ENCODE data around the gene NLRC5.
A peak's percentile ranks its signal among the peaks of the same experiment; 100 is the strongest.
"Not testable (repeated sequence)": the region's sequence is repeated elsewhere in the genome, so short reads cannot be mapped to it uniquely, and the experiment has no call there.

Gene NLRC5

DNA sequence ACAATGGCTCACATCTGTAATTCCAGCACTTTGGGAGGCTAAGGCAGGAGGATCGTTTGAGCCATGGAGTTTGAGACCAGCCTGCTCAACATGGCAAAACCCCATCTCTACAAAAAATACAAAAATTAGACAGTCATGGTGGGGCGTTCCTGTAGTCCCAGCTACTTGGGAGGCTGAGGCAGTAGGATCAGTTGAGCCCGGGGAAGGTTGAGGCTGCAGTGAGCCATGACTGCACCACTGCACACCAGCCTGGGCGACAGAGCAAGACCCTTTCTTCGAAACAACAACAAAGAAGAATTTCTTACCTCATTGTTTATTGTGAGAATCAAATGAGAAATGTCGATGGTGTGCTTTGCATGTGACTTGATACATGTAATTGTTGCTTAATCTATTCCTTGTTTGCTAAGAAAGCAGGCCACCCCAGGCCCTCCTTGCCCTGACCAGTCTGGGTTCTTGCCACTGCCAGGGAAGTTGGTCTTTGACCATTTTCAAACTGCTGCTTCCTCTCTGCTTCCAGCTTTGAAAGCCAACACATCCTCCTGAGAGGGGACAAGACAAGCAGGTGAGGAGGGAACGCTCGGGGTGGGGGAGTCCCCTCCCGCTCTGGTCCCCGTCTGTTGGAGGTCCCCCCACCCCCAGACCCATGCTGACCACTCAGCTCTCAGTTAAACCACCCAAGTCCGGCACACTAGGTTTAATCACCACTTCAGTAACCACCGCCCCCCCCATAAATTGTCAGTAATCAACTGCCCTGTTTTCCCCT, 55.8 kb downstream of the NLRC5 start:
- no peak for DNase-seq (ENCODE audit: low read depth)

GRCh38 chr16:57045694-57046381, 56.5 kb downstream of the NLRC5 start:
- DNase-seq (ENCODE audit: low read depth): peak; percentile 43

DNA sequence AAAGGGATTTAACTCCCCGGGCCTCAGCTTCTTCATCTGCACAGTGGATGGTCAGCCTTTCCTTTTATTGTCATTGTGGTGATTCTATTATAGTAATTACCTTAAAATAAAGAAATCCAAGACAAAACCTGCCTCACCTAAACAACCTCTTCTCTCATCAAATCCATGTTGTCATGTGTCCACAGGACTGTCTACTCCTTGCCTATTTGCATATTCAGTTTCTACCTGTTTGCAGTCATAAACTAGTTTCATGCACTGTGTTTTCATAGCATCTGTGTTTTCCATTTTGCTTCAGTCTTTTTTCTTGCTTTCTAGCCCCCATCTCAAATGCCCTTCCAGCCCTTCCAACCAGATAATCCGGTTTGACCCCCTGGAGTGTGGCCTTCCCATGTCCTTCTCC, 58.7 kb downstream of the NLRC5 start:
- DNase-seq (ENCODE audit: low read depth): no peak

DNA sequence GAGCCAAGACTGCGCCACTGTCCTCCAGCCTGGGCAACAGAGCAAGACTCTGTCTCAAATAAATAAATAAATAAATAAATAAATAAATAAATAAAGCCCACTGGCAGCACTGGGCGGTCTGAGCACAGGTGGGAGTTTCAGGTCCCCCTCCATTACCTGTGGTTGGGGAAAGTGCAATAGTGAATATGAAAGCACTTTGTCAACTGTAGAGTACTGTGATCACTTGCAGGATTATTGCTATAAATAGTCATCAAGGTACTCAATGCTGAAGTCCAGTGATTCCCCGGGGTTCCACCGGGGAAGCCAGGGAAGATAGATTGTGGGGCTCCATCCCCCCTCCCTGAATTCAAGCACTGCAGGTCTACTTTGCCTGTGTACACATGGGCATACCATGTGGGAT, 60.3 kb downstream of the NLRC5 start:
- no peak for DNase-seq (ENCODE audit: low read depth)

DNA sequence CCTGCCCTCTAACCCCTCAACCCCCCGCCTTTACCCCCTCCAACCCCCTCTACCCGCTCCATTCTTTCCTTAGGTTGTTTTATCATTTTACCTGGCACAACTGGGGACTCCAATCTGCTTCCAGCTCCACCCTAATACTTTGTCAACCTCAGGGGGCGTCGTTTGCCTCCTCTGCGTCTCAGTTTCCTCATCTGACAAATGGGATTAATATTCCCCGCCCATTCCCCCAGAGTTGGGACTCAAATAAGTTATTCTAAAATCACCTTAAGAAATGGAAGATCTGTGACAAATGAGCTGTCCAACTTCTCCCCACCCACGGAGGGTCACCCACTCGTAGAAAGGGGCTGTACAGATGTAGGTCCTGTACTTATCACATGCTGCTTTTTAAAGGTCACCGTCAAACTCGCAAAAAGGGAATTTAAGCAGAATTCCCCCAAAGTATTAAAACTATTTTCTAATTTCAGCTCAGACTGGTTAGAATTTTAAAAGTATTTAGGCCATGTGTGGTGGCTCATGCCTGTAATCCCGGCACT, 62.4 kb downstream of the NLRC5 start:
- no peak for DNase-seq (ENCODE audit: low read depth)

DNA sequence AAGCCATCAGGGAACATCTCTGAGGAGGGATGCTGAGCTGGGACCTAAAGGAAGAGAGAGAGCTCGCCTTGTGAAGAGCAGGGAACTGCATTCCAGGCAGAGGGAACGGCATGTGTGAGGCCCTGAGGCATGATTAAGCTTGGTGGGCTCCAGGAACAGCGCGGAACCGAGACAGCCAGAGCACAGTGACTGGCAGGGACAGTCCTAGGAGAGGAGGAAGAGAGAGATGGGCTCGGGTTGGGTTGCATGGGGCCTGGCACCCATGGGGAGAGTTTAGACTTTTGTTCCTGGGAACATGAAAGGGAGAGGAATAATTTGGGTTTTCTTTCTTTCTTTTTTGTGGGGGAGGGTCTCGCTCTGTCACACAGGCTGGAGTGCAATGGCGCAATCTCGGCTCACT, 63.8 kb downstream of the NLRC5 start:
- DNase-seq (ENCODE audit: low read depth): no peak

DNA sequence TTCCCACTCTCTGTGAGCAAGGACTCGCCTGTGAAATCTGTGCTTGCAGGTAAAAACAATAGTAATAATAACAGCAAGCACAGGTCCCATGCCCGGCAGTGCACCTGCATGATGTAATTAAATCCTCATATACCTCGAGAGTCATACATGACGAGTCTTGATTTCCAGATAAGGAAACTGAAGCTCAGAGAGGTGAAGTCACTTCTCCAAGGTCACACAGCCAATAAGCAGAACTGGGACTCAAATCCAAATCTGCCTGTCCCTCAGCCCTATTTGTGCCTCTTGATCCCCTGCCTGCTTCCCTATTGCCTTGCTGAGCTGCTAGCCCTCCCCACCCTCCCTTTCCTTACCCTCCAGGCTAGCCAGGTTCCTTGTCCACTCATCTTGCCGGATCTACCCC, 65.0 kb downstream of the NLRC5 start:
- no peak for DNase-seq (ENCODE audit: low read depth)

DNA sequence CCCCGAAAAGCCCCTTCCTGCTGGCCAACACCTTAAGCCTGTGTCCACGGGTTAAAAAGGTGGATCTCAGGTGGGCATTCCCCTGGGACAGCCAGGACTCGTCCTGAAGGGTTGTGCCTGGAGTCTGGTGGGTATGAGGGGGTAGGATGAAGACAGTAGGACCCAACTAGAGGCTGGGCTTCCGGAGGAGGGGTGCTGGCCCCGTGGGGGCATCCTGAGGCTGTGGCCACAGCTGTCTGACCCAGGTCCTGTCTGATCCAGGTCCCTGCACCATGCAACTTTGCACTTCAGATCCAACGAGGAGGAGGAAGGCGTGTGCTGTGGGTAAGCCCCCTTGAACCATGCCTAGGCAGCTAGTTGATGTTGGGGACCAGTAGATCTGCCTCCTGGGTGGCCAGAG, 65.4 kb downstream of the NLRC5 start:
- DNase-seq (ENCODE audit: low read depth): no peak

- no peak for DNase-seq (ENCODE audit: low read depth)
These were observed 66.3 kb downstream of the NLRC5 start for GRCh38 chr16:57055671-57056070.

- DNase-seq (ENCODE audit: low read depth): no peak
These were observed 69.0 kb downstream of the NLRC5 start for GRCh38 chr16:57058291-57058861.

DNA sequence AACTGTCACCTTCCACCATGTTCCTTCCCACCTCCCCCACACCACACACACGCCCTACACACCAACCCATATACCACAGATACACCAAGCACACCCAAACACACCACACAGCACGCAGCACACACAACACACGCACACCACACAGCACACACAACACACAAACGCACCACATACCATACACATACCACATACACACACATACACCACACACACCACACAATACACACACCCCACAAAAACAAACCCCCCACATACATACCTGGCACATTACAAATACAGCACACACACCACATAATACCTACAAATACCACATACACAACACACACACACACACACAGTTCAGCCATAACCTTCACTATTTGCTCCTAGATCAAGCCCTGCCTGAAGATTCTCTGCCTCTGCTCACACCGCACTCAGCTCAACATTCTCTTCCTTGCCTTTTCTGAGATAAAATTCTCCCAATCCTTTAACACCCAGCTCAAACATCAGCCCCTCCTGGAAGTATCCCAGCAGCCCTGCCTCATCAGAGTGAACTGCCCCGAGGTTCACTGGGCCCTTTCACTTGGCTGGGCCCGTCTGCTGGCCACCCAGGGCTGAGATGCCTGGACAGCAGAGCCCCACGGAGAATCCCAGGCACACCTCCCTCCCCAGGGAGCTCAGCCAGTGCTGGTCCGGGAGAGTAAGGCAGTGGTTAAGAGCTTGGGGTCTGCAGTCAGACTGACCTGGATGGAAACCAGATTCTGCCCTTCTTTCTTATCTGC, 71.1 kb downstream of the NLRC5 start:
- DNase-seq (ENCODE audit: low read depth): no peak

DNA sequence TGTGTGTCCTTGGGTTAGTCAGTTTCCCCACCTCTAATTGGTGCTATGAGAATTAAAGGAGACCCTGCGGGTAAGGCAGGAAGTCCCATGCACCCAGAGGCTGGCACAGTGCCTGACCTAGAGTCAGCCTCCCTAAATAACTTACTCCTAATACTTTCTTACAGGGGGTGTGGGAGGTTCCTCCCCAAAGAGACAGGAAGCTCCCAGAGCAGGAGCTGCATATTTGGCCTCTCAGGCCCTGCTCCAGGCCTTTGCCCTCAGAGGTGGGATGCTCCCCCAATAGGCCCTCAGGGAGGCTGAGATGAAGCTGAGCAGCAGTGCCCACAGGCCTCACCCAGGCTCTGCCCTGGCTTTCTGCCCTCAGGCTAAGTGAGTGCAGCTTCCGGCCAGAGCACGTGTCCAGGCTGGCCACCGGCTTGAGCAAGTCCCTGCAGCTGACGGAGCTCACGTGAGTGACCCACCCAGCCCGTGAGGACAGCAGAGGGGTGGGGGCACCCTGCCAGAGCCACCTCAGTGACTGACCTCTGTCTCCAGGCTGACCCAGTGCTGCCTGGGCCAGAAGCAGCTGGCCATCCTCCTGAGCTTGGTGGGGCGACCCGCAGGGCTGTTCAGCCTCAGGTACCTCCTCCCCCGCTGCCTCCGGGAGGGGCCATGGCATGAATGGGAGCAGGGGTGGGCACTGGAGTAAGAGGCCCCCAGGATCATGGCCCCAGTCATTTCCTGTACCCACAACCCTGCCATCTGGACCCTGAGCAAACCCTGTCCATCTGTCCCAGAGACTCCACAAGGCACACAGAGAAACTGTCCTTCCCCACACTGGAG, 71.9 kb downstream of the NLRC5 start:
- peak; percentile 44 for DNase-seq (ENCODE audit: low read depth)

DNA sequence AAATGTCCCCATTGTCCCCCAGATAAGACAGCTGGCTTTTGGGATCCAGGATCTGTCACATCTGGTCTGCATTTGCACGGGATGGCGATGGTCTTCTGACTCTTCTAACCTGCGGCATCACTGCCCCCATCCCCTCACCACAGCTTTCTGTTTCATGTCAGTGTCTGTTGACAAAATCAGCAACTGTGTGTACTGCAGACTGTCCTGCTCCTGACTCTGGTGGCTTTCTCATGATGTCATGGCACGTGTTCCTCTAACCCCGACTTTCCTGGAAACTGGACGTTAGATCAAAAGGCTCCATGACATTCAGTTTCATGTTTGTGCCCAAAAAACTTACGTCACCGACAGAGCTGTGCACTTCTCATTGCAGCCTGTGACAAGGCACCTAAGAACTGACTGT, 73.0 kb downstream of the NLRC5 start:
- DNase-seq (ENCODE audit: low read depth): no peak

- DNase-seq (ENCODE audit: low read depth): not testable (repeated sequence)
These were observed 73.8 kb downstream of the NLRC5 start for GRCh38 chr16:57063189-57063588.

GRCh38 chr16:57064995-57065394, 75.6 kb downstream of the NLRC5 start:
- no peak for DNase-seq (ENCODE audit: low read depth)

DNA sequence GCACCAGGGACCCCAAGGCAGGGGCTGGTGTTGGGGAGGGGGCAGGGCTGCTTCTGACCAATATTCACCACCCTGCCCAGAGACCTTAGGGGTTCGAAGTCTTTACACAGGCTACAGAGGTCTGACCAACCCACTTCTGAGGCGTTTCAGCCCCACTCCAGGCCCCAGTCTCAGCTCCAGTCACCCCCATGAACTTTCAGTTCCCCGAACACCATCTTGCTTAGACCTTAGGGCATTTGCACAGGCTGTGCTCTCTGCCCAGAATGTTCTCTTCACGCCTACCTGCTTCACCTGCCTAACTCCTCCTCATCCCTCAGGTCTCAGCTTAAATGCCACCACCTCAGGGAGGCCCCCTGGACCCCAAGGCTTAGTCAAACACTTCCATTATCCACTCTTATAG, 77.3 kb downstream of the NLRC5 start:
- DNase-seq (ENCODE audit: low read depth): no peak

GRCh38 chr16:57067347-57067746, 78.0 kb downstream of the NLRC5 start:
- no peak for DNase-seq (ENCODE audit: low read depth)

- DNase-seq (ENCODE audit: low read depth): no peak
These were observed 79.7 kb downstream of the NLRC5 start for GRCh38 chr16:57069053-57069452.

DNA sequence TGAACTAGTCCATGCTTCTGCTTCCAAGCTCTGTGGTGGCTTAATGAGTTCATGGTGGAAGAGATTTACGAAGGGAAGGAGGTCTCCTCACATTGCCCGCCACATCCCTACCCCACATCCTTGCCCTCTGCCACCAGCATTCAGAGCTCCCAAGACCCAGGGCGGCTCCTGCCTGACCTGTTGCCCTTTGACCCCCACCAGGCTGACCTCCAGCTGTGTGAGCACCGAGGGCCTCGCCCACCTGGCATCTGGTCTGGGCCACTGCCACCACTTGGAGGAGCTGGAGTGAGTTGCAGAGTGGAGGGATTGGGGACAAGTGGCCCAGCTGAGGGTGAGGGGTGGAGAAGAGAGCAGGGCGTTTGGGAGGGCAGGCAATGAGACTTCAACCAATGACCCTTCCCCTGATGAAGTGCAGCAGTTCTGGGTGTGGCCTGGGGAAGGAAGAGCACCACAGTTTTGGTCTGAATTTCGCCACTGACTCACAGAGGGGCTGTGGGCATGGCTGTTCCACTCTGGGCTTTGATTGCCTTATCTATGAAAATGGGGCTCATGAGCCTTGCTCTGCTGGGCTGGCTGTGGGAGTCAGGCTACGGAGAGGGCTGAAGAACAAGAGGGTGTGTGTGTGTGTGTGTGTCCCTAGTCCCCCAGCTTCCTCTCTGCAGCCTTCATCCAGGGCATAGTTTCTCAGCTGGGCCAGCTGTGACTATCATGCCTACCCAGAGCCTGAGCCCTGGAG, 80.4 kb downstream of the NLRC5 start:
- no peak for DNase-seq (ENCODE audit: low read depth)

DNA sequence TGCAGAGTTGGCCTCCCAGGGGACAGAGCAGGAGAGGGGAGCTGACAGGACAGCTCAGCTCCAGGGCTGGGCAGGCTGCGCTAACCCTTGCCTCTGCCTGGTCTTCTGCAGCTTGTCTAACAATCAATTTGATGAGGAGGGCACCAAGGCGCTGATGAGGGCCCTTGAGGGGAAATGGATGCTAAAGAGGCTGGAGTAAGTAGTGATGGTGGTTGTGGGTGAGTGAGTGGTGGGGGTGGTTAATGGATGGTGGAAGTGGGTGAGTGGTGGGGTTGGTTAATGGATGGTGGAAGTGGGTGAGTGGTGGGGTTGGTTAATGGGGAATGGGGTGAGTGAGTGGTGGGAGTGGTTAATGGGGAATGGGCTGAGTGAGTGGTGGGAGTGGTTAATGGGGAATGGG, 81.1 kb downstream of the NLRC5 start:
- DNase-seq (ENCODE audit: low read depth): no peak

Measured in fibroblast of the conjunctiva (primary cell).